CD8-positive, alpha-beta memory T cell (primary cell): ENCODE results near the gene SIGLEC7. TPM values are rescaled to one million over a fixed set of nuclear protein-coding genes. Genes with fewer than 3 reads are reported as not detected.

Experiments
- CTCF ChIA-PET: fragments of 350-600 bp; sonication (Branson Sonifier 250); formaldehyde crosslinking; loops from one replicate; lab custom pipeline; 2021; ENCODE audit warnings: antibody characterized with exemption; lab: Charles Lee
- POLR2A ChIA-PET: fragments of 350-600 bp; sonication (Branson Sonifier 250); formaldehyde crosslinking; loops from one replicate; lab custom pipeline; 2021; ENCODE audit warnings: antibody characterized with exemption; lab: Charles Lee
- DNase-seq, 5 donors: peaks; one replicate each; pipeline versions ENCODE4 v3.0.0 to v3.0.0-alpha.2; 2020 to 2022; ENCODE audit warnings: mixed read lengths in 1 of 5
- H3K27ac ChIP-seq: one replicate; pipeline ENCODE4 v1.7.0; 2013; ENCODE audit warnings: low read depth, mild to moderate bottlenecking, low read length, moderate library complexity
- H3K27me3 ChIP-seq: 2 replicates; pipeline ENCODE4 v1.7.0; 2013; ENCODE audit warnings: low read length, mild to moderate bottlenecking; ENCODE audit not compliant: insufficient read depth, poor library complexity, severe bottlenecking
- H3K36me3 ChIP-seq: 2 replicates; pipeline ENCODE4 v1.7.0; 2013; ENCODE audit warnings: mild to moderate bottlenecking, low read length, moderate library complexity; ENCODE audit not compliant: insufficient read depth
- H3K4me1 ChIP-seq: 2 replicates; pipeline ENCODE4 v1.7.0; 2013; ENCODE audit warnings: mild to moderate bottlenecking, low read length, moderate library complexity; ENCODE audit not compliant: insufficient read depth
- H3K4me3 ChIP-seq: 2 replicates; pipeline ENCODE4 v1.7.0; 2013; ENCODE audit warnings: mild to moderate bottlenecking, low read length
- H3K9me3 ChIP-seq: 2 replicates; pipeline ENCODE4 v1.7.0; 2013; ENCODE audit warnings: mild to moderate bottlenecking, low read length
- H3K27ac Mint-ChIP-seq, 8 donors: one replicate each; pipeline ENCODE4 v1.8.0; 2020 to 2021; ENCODE audit warnings: mixed read lengths in 8 of 8, mild to moderate bottlenecking in 6 of 8, inconsistent platforms in 3 of 8, moderate library complexity in 3 of 8
- H3K27me3 Mint-ChIP-seq, 2 donors: one replicate each; pipeline ENCODE4 v1.8.0; 2020 to 2021; ENCODE audit warnings: mixed read lengths in 2 of 2, mild to moderate bottlenecking in 1 of 2, moderate library complexity in 1 of 2
- H3K36me3 Mint-ChIP-seq, 3 donors: one replicate each; pipeline ENCODE4 v1.8.0; 2020 to 2021; ENCODE audit warnings: mixed read lengths in 3 of 3, inconsistent platforms in 1 of 3, mild to moderate bottlenecking in 1 of 3
- H3K4me1 Mint-ChIP-seq, 3 donors: one replicate each; pipeline ENCODE4 v1.8.0; 2020 to 2021; ENCODE audit warnings: mixed read lengths in 3 of 3, inconsistent platforms in 1 of 3, mild to moderate bottlenecking in 1 of 3
- H3K4me3 Mint-ChIP-seq, 7 donors: one replicate each; pipeline ENCODE4 v1.8.0; 2020 to 2021; ENCODE audit warnings: mixed read lengths in 7 of 7, mild to moderate bottlenecking in 6 of 7, moderate library complexity in 4 of 7, inconsistent platforms in 2 of 7
- H3K9me3 Mint-ChIP-seq, 5 donors: one replicate each; pipeline ENCODE4 v1.8.0; 2020 to 2022; ENCODE audit warnings: mixed read lengths in 5 of 5, mild to moderate bottlenecking in 3 of 5, moderate library complexity in 2 of 5, inconsistent platforms in 1 of 5
- polyA plus RNA-seq: library from polyadenylated mRNA; unstranded; fragments of 300-500 nt; fragmentation: Illumina TruSeq; gene quantifications from one replicate; pipeline ENCODE4 v1.2.3, GENCODE V29; 2021
- total RNA-seq, 2 experiments: library from RNA; stranded (reverse); gene quantifications; one replicate each; pipeline ENCODE4 v1.2.3, GENCODE V29; 2021

Gene SIGLEC7
- total and polyA plus RNA-seq, 3 experiments from 2014 or later, result 0.42 to 2.5 (median 0.46) TPM

GRCh38 chr19:51200071-51200666 is 58.1 kb downstream of the SIGLEC7 start:
- H3K27me3 Mint-ChIP-seq, result peaks cover 8 to 37% of the 10 kb centered on the region in 2 donors
- H3K4me3 ChIP-seq, result no peak overlapping the region
- peaks cover 5% of the 10 kb centered on the region for H3K27me3 ChIP-seq
- H3K9me3 Mint-ChIP-seq, result no peaks in the 10 kb centered on the region
- H3K9me3 ChIP-seq, result no peaks in the 10 kb centered on the region
- H3K4me1 Mint-ChIP-seq, result peaks cover 0 to under 1% (median 0%) of the 10 kb centered on the region in 3 donors
- ChIA-PET CTCF (no interaction called here), POLR2A (no interaction called here)
- no peaks in the 10 kb centered on the region for H3K4me1 ChIP-seq
- H3K27ac ChIP-seq, result no peak overlapping the region
- H3K4me3 Mint-ChIP-seq, result no peak overlapping the region
- H3K36me3 Mint-ChIP-seq, result no peaks in the 10 kb centered on the region
- no peak for DNase-seq
- no peak overlapping the region for H3K27ac Mint-ChIP-seq
- H3K36me3 ChIP-seq, result no peaks in the 10 kb centered on the region

GRCh38 chr19:51201712-51202111 is 59.6 kb downstream of the SIGLEC7 start:
- Mint-ChIP-seq H3K27me3 (peaks cover 8 to 38% of the 10 kb centered on the region in 2 donors), H3K27ac (no peak overlapping the region), H3K4me1 (no peaks in the 10 kb centered on the region), H3K4me3 (no peak overlapping the region), H3K36me3 (no peaks in the 10 kb centered on the region), H3K9me3 (no peaks in the 10 kb centered on the region)
- no peak overlapping the region for H3K4me3 ChIP-seq
- H3K27me3 ChIP-seq, result peaks cover 5% of the 10 kb centered on the region
- no peaks in the 10 kb centered on the region for H3K36me3 ChIP-seq
- no peaks in the 10 kb centered on the region for H3K9me3 ChIP-seq
- DNase-seq, result no peak
- POLR2A ChIA-PET, result no interaction called here
- H3K27ac ChIP-seq, result no peak overlapping the region
- CTCF ChIA-PET, result no interaction called here
- H3K4me1 ChIP-seq, result no peaks in the 10 kb centered on the region

Other genes starting within 250 kb of the SIGLEC7 start
- not detected for gene KLK4, start 230.9 kb upstream of the SIGLEC7 start, total RNA-seq
- not detected for gene KLK4, start 230.9 kb upstream of the SIGLEC7 start, polyA plus RNA-seq
- gene KLK5, start 189.3 kb upstream of the SIGLEC7 start, total RNA-seq, result not detected
- gene KLK5, start 189.3 kb upstream of the SIGLEC7 start, polyA plus RNA-seq, result not detected
- not detected for gene KLK6, start 172.7 kb upstream of the SIGLEC7 start, total RNA-seq
- gene KLK6, start 172.7 kb upstream of the SIGLEC7 start, polyA plus RNA-seq, result not detected
- gene KLK7, start 158.4 kb upstream of the SIGLEC7 start, total RNA-seq, result not detected
- gene KLK7, start 158.4 kb upstream of the SIGLEC7 start, polyA plus RNA-seq, result not detected
- not detected for gene KLK8, start 140.7 kb upstream of the SIGLEC7 start, total RNA-seq
- gene KLK8, start 140.7 kb upstream of the SIGLEC7 start, polyA plus RNA-seq, result not detected
- gene KLK10, start 122.6 kb upstream of the SIGLEC7 start, total RNA-seq, result not detected
- not detected for gene KLK10, start 122.6 kb upstream of the SIGLEC7 start, polyA plus RNA-seq
- gene KLK11, start 115.7 kb upstream of the SIGLEC7 start, total RNA-seq, result not detected
- not detected for gene KLK11, start 115.7 kb upstream of the SIGLEC7 start, polyA plus RNA-seq
- gene KLK12, start 107.3 kb upstream of the SIGLEC7 start, total RNA-seq, result not detected
- gene KLK12, start 107.3 kb upstream of the SIGLEC7 start, polyA plus RNA-seq, result not detected
- not detected for gene KLK13, start 77.2 kb upstream of the SIGLEC7 start, total RNA-seq
- not detected for gene KLK13, start 77.2 kb upstream of the SIGLEC7 start, polyA plus RNA-seq
- under 1 TPM; 0.26 to 0.31 TPM for gene KLK14, start 59.4 kb upstream of the SIGLEC7 start, total RNA-seq
- gene KLK14, start 59.4 kb upstream of the SIGLEC7 start, polyA plus RNA-seq, result not detected
- 10 to 100 TPM; 11.0 to 13.4 TPM for gene CTU1, start 33.9 kb upstream of the SIGLEC7 start, total RNA-seq
- 8.8 TPM for gene CTU1, start 33.9 kb upstream of the SIGLEC7 start, polyA plus RNA-seq
- under 1 TPM; 0.46 to 0.93 TPM for gene SIGLEC9, start 17.4 kb upstream of the SIGLEC7 start, total RNA-seq
- gene SIGLEC9, start 17.4 kb upstream of the SIGLEC7 start, polyA plus RNA-seq, result 3.6 TPM
- under 1 TPM; 0.47 to 0.70 TPM for gene CD33, start 82.8 kb downstream of the SIGLEC7 start, total RNA-seq
- not detected for gene CD33, start 82.8 kb downstream of the SIGLEC7 start, polyA plus RNA-seq
- gene SIGLECL1, start 108.8 kb downstream of the SIGLEC7 start, total RNA-seq, result not detected
- not detected for gene SIGLECL1, start 108.8 kb downstream of the SIGLEC7 start, polyA plus RNA-seq
- under 1 TPM; 0.09 TPM for gene IGLON5, start 169.3 kb downstream of the SIGLEC7 start, total RNA-seq
- not detected for gene IGLON5, start 169.3 kb downstream of the SIGLEC7 start, polyA plus RNA-seq
- 1 to 10 TPM; 3.3 to 3.6 TPM for gene VSIG10L, start 199.8 kb downstream of the SIGLEC7 start, total RNA-seq
- 0.29 TPM for gene VSIG10L, start 199.8 kb downstream of the SIGLEC7 start, polyA plus RNA-seq
- gene ETFB, start 224.1 kb downstream of the SIGLEC7 start, total RNA-seq, result 100 to 1,000 TPM; 122 to 124 TPM
- gene ETFB, start 224.1 kb downstream of the SIGLEC7 start, polyA plus RNA-seq, result 80.0 TPM
- gene CLDND2, start 226.7 kb downstream of the SIGLEC7 start, total RNA-seq, result 10 to 100 TPM; 24.9 to 25.0 TPM
- 1.5 TPM for gene CLDND2, start 226.7 kb downstream of the SIGLEC7 start, polyA plus RNA-seq
- 100 to 1,000 TPM; 866 to 901 TPM for gene NKG7, start 230.4 kb downstream of the SIGLEC7 start, total RNA-seq
- gene NKG7, start 230.4 kb downstream of the SIGLEC7 start, polyA plus RNA-seq, result 2,087 TPM
- under 1 TPM; 0.66 to 0.93 TPM for gene LIM2, start 245.7 kb downstream of the SIGLEC7 start, total RNA-seq
- gene LIM2, start 245.7 kb downstream of the SIGLEC7 start, polyA plus RNA-seq, result 0.38 TPM
- gene C19orf84, start 248.3 kb downstream of the SIGLEC7 start, total RNA-seq, result not detected
- not detected for gene C19orf84, start 248.3 kb downstream of the SIGLEC7 start, polyA plus RNA-seq